ENCODE measurements around the gene NPTXR. TPM values are rescaled to one million over a fixed set of nuclear protein-coding genes. Genes with fewer than 3 reads are reported as not detected.

NPTXR gene
- total RNA-seq, 1 donor, result 0.94 TPM

- Histone ChIP-seq H3K9me3 (ENCODE audit: low read depth, low read length) (no peaks in the 10 kb centered on the region), H3K27me3 (ENCODE audit: insufficient read depth, low read length) (no peaks in the 10 kb centered on the region), H3K4me1 (ENCODE audit: insufficient read depth, low read length) (peaks cover 3% of the 10 kb centered on the region), H3K4me3 (ENCODE audit: low read length) (no peak overlapping the region)
Observed at GRCh38 chr22:38788021-38788816, 55.6 kb downstream of the NPTXR start.

GRCh38 chr22:38786631-38787030 is 57.2 kb downstream of the NPTXR start:
- Histone ChIP-seq H3K9me3 (ENCODE audit: low read depth, low read length) (no peaks in the 10 kb centered on the region), H3K27me3 (ENCODE audit: insufficient read depth, low read length) (no peaks in the 10 kb centered on the region), H3K4me3 (ENCODE audit: low read length) (no peak overlapping the region), H3K4me1 (ENCODE audit: insufficient read depth, low read length) (peaks cover 9% of the 10 kb centered on the region)

- H3K4me1 ChIP-seq (ENCODE audit: insufficient read depth, low read length), result peaks cover 9% of the 10 kb centered on the region
- no peaks in the 10 kb centered on the region for H3K9me3 ChIP-seq (ENCODE audit: low read depth, low read length)
- H3K4me3 ChIP-seq (ENCODE audit: low read length), result no peak overlapping the region
- no peaks in the 10 kb centered on the region for H3K27me3 ChIP-seq (ENCODE audit: insufficient read depth, low read length)
Observed at GRCh38 chr22:38784856-38785255, 59.0 kb downstream of the NPTXR start.

DNA sequence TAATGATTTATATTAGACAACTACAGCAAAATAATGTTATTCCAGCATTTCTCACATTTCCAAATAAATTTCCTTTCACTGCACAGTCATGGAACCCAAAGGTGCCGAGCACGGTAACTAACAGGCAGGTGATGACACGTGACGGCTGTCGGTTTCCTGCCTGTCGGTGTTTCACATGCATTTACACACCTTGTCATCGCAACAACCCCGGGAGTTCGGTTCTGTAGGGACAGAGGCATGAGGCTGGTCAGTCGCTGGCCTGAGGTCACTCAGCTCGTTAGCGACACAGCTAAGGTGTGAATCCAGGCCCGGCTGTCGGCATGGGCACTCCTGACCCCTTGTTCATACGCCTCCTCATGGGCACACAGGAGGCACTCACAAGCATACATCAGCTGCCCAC is 59.8 kb downstream of the NPTXR start:
- H3K4me1 ChIP-seq (ENCODE audit: insufficient read depth, low read length), result peaks cover 9% of the 10 kb centered on the region
- no peak overlapping the region for H3K4me3 ChIP-seq (ENCODE audit: low read length)
- H3K9me3 ChIP-seq (ENCODE audit: low read depth, low read length), result no peaks in the 10 kb centered on the region
- no peaks in the 10 kb centered on the region for H3K27me3 ChIP-seq (ENCODE audit: insufficient read depth, low read length)

GRCh38 chr22:38783095-38783615 is 60.7 kb downstream of the NPTXR start:
- Histone ChIP-seq H3K4me3 (ENCODE audit: low read length) (no peak overlapping the region), H3K27me3 (ENCODE audit: insufficient read depth, low read length) (no peaks in the 10 kb centered on the region), H3K9me3 (ENCODE audit: low read depth, low read length) (no peaks in the 10 kb centered on the region), H3K4me1 (ENCODE audit: insufficient read depth, low read length) (peaks cover 9% of the 10 kb centered on the region)

DNA sequence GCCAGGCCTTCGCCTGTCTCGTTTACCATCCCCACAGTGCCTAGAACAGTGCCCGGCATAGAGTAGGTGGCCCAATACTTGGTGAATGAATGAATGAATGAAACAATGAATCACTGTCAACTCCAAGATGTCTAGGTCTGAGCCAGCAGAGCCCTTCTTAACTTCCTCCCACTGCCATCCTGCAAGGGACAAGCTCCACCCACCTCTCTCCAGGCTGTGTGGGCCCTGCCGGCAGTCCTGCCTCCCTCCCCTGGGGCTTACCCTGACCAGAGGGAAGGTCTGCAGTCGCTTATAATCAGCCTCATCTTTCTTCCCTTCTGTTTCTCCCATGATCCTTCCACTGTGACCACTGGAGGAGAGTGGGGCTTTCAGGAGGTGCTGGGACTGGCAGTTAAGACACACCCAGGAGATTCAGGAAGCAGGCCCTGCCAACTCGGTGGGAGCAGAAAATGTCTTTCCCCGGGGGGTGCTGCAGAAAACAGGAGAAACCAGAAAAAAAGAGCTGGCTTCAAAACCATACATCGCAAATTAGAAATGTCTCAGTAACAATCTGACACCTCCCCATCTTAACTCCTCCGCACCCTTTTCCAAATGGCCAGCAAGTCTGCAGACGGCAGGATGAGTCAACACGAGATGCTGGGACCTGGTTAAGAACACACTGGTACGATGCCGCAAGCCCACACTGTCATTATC is 61.3 kb downstream of the NPTXR start:
- peaks cover 9% of the 10 kb centered on the region for H3K4me1 ChIP-seq (ENCODE audit: insufficient read depth, low read length)
- H3K4me3 ChIP-seq (ENCODE audit: low read length), result no peak overlapping the region
- no peaks in the 10 kb centered on the region for H3K9me3 ChIP-seq (ENCODE audit: low read depth, low read length)
- no peaks in the 10 kb centered on the region for H3K27me3 ChIP-seq (ENCODE audit: insufficient read depth, low read length)

DNA sequence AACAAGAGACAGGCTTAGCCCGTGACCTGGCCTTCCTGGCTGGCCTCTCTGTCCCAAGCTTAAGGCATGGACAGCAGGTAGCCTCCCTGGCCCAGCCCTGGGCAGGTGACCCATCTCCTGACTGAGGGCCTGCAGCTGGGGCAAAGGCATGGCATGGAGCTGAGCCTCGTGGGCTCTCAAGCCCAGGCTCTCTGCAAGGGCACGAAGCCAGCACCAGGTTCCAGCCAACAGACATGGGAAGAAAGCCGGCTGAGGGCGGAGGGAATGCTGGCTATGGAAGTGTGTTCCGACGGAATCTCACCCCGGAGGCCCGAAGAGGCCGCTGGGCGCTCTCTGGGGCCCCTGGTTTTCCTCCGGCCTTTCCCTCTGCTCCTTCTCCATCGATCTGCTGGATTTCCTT is 62.8 kb downstream of the NPTXR start:
- Histone ChIP-seq H3K9me3 (ENCODE audit: low read depth, low read length) (no peaks in the 10 kb centered on the region), H3K4me1 (ENCODE audit: insufficient read depth, low read length) (peaks cover 9% of the 10 kb centered on the region), H3K4me3 (ENCODE audit: low read length) (no peak overlapping the region), H3K27me3 (ENCODE audit: insufficient read depth, low read length) (no peaks in the 10 kb centered on the region)

DNA sequence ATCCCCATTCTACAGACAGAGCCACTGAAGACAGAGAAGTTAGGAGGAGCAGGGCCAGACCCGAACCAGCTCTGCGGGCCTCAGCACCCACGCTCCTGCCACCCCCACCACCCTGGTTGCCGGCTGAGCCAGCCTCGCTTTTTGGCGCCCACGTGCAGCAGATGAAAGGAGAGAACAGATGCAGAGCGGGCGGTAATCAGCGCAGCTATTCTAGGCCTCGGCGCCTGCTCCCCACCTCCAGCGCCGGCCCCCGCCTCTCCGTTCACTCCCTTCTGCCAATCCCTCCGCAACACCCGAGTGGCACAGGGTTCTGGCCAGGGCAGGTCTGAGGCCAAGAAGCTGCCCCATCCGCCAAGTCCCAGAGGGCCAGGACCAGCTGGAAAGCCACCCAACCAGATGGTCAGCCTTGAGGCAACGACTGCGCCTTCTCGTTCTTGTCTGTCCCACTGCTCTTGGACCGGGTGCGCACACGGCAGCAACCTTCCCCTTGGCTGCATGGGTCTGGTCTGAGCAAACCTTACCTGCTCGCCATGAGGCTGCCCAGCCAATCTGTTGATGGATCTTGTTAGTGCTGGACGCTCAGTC is 66.6 kb downstream of the NPTXR start:
- no peak overlapping the region for H3K4me3 ChIP-seq (ENCODE audit: low read length)
- peaks cover 2% of the 10 kb centered on the region for H3K4me1 ChIP-seq (ENCODE audit: insufficient read depth, low read length)
- H3K27me3 ChIP-seq (ENCODE audit: insufficient read depth, low read length), result no peaks in the 10 kb centered on the region
- H3K9me3 ChIP-seq (ENCODE audit: low read depth, low read length), result no peaks in the 10 kb centered on the region

- no peaks in the 10 kb centered on the region for H3K4me1 ChIP-seq (ENCODE audit: insufficient read depth, low read length)
- H3K9me3 ChIP-seq (ENCODE audit: low read depth, low read length), result no peaks in the 10 kb centered on the region
- no peaks in the 10 kb centered on the region for H3K27me3 ChIP-seq (ENCODE audit: insufficient read depth, low read length)
- H3K4me3 ChIP-seq (ENCODE audit: low read length), result no peak overlapping the region
Observed at GRCh38 chr22:38776086-38776485, 67.7 kb downstream of the NPTXR start.

DNA sequence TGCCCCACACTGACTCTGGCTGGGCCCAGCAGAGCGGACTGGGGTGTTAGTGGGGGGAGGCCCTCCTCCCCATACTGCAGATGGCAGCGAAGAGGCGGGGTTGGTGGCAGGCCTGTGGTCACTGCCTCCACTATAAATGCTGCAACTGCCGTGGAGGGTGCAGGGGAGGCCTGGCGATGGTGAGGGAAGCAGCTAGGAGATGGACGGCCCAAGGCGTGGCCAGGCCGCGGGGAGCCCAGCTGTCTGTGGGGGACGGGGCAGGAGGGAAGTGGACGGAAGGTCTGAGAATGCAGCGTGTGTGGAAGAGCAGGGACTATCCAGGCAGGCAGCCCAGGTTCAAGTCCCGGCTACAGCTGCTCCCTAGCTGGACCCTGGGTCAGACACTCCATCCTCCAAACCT is 68.2 kb downstream of the NPTXR start:
- no peaks in the 10 kb centered on the region for H3K4me1 ChIP-seq (ENCODE audit: insufficient read depth, low read length)

GRCh38 chr22:38774496-38775166 is 69.2 kb downstream of the NPTXR start:
- Histone ChIP-seq H3K4me3 (ENCODE audit: low read length) (no peak overlapping the region), H3K4me1 (ENCODE audit: insufficient read depth, low read length) (no peaks in the 10 kb centered on the region), H3K27me3 (ENCODE audit: insufficient read depth, low read length) (no peaks in the 10 kb centered on the region), H3K9me3 (ENCODE audit: low read depth, low read length) (no peaks in the 10 kb centered on the region)

More for the DNA sequence above, 68.2 kb downstream of the NPTXR start:
- Histone ChIP-seq H3K9me3 (ENCODE audit: low read depth, low read length) (no peaks in the 10 kb centered on the region), H3K27me3 (ENCODE audit: insufficient read depth, low read length) (no peaks in the 10 kb centered on the region), H3K4me3 (ENCODE audit: low read length) (no peak overlapping the region)

DNA sequence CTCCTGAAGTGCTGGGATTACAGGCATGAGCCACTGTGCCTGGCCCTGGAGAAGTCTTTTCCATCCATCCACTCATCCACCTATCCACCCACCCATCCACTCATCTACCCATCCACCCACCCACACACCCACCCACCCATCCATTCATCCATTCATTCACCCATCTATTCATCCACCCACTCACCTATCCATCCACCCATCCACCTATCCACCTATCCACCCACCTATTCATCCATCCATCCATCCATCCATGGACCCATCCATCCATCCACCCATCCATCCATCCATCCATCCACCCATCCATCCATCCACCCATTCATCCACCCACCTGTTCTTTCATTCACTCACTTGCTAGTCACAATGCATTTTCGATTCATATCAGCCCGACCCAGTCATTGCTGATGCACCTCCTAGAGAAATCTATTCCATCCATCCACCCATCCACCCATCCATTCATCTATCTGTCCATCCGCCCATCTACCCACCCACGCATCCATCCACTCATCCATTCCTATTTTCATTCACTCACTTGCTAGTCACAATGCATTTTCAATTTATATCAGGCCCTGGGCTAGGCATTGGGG is 70.4 kb downstream of the NPTXR start:
- H3K27me3 ChIP-seq (ENCODE audit: insufficient read depth, low read length), result no peaks in the 10 kb centered on the region
- H3K4me3 ChIP-seq (ENCODE audit: low read length), result no peak overlapping the region
- no peaks in the 10 kb centered on the region for H3K9me3 ChIP-seq (ENCODE audit: low read depth, low read length)
- no peaks in the 10 kb centered on the region for H3K4me1 ChIP-seq (ENCODE audit: insufficient read depth, low read length)

DNA sequence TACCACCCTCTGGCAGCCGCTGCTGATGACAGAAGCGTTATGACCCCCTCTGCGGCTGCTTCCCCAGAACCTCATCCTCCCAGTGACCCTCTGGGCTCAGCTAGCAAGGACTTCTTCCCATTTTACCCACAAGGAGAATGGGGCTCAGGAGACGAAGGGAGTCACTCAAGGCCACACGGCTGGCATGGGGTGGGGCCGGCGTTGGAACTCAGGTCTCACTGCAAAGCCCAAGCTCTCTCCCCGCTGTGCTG is 71.3 kb downstream of the NPTXR start:
- Histone ChIP-seq H3K4me1 (ENCODE audit: insufficient read depth, low read length) (no peaks in the 10 kb centered on the region), H3K27me3 (ENCODE audit: insufficient read depth, low read length) (no peaks in the 10 kb centered on the region), H3K9me3 (ENCODE audit: low read depth, low read length) (no peaks in the 10 kb centered on the region)

DNA sequence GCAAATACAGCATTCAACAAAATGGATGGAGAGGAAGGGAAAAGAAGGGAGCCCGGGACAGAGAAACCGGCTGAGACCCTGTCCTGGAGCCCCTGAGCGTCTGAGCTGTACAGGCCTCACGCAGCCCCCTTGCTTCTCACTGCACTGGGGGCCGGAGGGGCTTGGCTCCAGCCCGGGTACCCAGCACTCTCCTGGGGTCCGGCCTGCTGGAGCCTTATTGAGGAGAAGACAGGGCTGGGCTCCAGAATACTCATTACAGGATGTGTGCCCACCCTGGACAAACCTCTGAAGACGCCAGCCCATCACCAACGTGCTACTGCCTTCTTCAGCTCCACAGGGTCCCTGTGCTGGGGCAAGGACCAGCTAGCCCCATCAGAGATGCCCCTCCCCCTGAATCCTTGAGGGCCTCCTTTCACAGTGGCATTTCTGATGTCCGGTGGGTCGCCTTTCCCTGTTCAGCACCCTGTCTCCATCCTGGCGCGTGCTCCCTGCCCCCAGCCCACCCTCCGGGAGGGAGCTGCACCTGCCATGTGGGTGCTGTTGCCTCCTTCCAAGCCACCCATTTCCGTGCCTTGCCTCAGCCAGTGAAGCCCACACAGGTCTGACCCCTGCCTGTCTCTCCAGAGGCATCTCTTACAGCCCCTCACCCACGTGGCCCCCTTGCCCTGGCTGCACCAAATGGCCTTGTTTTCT is 73.4 kb downstream of the NPTXR start:
- H3K9me3 ChIP-seq (ENCODE audit: low read depth, low read length), result no peaks in the 10 kb centered on the region
- no peak overlapping the region for H3K4me3 ChIP-seq (ENCODE audit: low read length)
- H3K4me1 ChIP-seq (ENCODE audit: insufficient read depth, low read length), result no peaks in the 10 kb centered on the region
- H3K27me3 ChIP-seq (ENCODE audit: insufficient read depth, low read length), result no peaks in the 10 kb centered on the region

More for the DNA sequence above, 71.3 kb downstream of the NPTXR start:
- H3K4me3 ChIP-seq (ENCODE audit: low read length), result no peak overlapping the region

All from mononuclear cell (primary cell).